Motor neuron (in vitro differentiated cells): Measurements from ENCODE around the gene SPAG4. TPM values are rescaled to one million over a fixed set of nuclear protein-coding genes. Genes with fewer than 3 reads are reported as not detected.
A peak's percentile ranks its signal among the peaks of the same experiment; 100 is the strongest.

Experiments used
- ATAC-seq, 8 experiments: fragments of 200-7000 bp; cut with Tn5 transposase; replicated peaks in 6 of 8; 2 replicates each; pipeline ENCODE4 v1.8.0; 2021; ENCODE audit warnings: mild to moderate bottlenecking in 8 of 8, moderate library complexity in 8 of 8
- H3K27ac ChIP-seq, 2 donors: fragments of 250-450 bp; sonication (Bioruptor Pico); 2 replicates each; pipeline ENCODE4 v1.9.0; 2021; ENCODE audit warnings: antibody characterized with exemption in 2 of 2, mild to moderate bottlenecking in 2 of 2, moderate library complexity in 1 of 2
- H3K4me1 ChIP-seq, 2 donors: fragments of 250-450 bp; sonication (Bioruptor Pico); replicated peaks in 1 of 2; 2 replicates each; pipeline ENCODE4 v1.6.1; 2021; ENCODE audit warnings: antibody characterized with exemption in 2 of 2, mild to moderate bottlenecking in 2 of 2, moderate library complexity in 1 of 2
- H3K4me3 ChIP-seq, 5 donors: fragments of 250-450 bp; sonication (Bioruptor Pico); 2 replicates each; pipeline ENCODE4 v1.9.0; 2021; ENCODE audit warnings: antibody characterized with exemption in 5 of 5, mild to moderate bottlenecking in 5 of 5, moderate library complexity in 4 of 5
- WGBS, 10 experiments: fragments of 450-650 bp; shearing (Covaris generic); methylation state at CpG; one replicate each; pipeline ENCODE4 v1.0.0; 2022; 5-methylcytosine and 5-hydroxymethylcytosine counted together
- in situ Hi-C, 9 experiments: fragments of 400-800 bp; cut with MboI; loops; one replicate each; pipeline ENCODE4 v1.15.0; 2021; ENCODE audit warnings: low sequenced_read_pairs in 9 of 9, low pct_unique_long_range_greater_than_20kb in 2 of 9; ENCODE audit not compliant: unreplicated experiment in 9 of 9
- total RNA-seq, 8 experiments: library from RNA; unstranded; fragments of 300-600 nt; gene quantifications; 2 replicates each; pipeline versions ENCODE4 v1.2.3 to v1.2.4, GENCODE V29; 2022

Gene SPAG4
- total RNA-seq, 8 experiments from 2014 or later: 0.36 to 10.5 (median 4.3) TPM

GRCh38 chr20:35619196-35620095 is 3.8 kb downstream of the SPAG4 start:
- WGBS, 10 experiments: 1 to 83% (median 25%) methylated on average over 2 to 17 of the region's 49 CpGs; no CpG with 5 or more reads in 1 of the 10 experiments
- peak; percentile 20 to 66 (median 54) for ATAC-seq
- H3K4me3 ChIP-seq: peak overlapping the region; percentile 34 to 59 (median 44)
- H3K27ac ChIP-seq: peak overlapping the region; percentile 41 to 54
- peaks cover 5 to 11% of the 10 kb centered on the region in 2 donors for H3K4me1 ChIP-seq
- in situ Hi-C loops: no loop called here

DNA sequence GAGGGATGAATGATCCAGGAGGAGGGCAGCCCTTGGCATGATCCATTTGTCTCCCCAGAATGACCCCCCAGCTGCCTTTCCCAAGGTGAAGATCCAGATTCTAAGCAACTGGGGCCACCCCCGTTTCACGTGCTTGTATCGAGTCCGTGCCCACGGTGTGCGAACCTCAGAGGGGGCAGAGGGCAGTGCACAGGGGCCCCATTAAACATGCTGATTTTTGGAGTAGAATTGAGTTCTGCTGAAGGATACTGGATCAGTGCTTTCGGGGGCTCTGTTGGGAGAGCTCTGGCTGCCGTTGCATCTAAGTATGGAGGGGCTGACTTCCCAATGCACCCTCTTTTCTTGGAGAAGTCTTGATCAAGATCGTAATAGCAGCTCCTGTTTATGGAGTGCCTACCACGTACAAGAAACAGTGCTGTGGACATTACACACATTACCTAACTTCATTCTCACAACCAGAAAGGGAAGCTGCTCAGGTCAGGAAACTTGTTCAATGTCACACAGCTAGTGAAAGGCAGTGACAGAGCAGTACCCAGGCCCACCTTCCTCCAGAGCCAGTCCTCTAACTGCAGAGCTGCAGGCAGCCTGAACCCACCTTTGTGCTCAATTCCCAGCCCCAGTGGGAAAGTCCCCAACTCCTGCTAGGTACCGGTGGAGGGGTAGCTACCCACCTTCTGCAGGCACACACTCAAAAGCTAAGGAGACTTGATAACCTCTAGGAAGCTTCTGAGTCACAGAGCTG is 5.4 kb downstream of the SPAG4 start:
- H3K27ac ChIP-seq: no peak overlapping the region
- no peak overlapping the region for H3K4me3 ChIP-seq
- H3K4me1 ChIP-seq: peaks cover 5 to 9% of the 10 kb centered on the region in 2 donors
- WGBS, 10 experiments: 75 to 100% (median 92%) methylated on average over 1 to 10 of the region's 11 CpGs; no CpG with 5 or more reads in 2 of the 10 experiments
- in situ Hi-C loops: no loop called here
- ATAC-seq: no peak

GRCh38 chr20:35621560-35621946 is 5.9 kb downstream of the SPAG4 start:
- in situ Hi-C loops: no loop called here
- Histone ChIP-seq H3K4me3 (no peak overlapping the region), H3K27ac (no peak overlapping the region), H3K4me1 (peaks cover 5 to 9% of the 10 kb centered on the region in 2 donors)
- WGBS, 10 experiments: 14 to 100% (median 90%) methylated on average over 1 to 2 of the region's 2 CpGs; no CpG with 5 or more reads in 1 of the 10 experiments
- ATAC-seq: no peak

GRCh38 chr20:35625584-35626385 is 10.2 kb downstream of the SPAG4 start:
- WGBS, 10 experiments: 91 to 100% (median 100%) methylated on average over 1 to 4 of the region's 6 CpGs; no CpG with 5 or more reads in 1 of the 10 experiments
- H3K27ac ChIP-seq: no peak overlapping the region
- in situ Hi-C loops: no loop called here
- H3K4me3 ChIP-seq: no peak overlapping the region
- H3K4me1 ChIP-seq: no peaks in the 10 kb centered on the region
- no peak for ATAC-seq

GRCh38 chr20:35626386-35627001 is 10.9 kb downstream of the SPAG4 start:
- WGBS, 10 experiments: 94 to 97% (median 95%) methylated on average over 4 to 11 of the region's 13 CpGs; no CpG with 5 or more reads in 7 of the 10 experiments
- no peak overlapping the region for H3K27ac ChIP-seq
- no peak overlapping the region for H3K4me3 ChIP-seq
- H3K4me1 ChIP-seq: no peaks in the 10 kb centered on the region
- ATAC-seq: no peak
- in situ Hi-C loops: no loop called here

GRCh38 chr20:35627121-35627520 is 11.5 kb downstream of the SPAG4 start:
- WGBS, 10 experiments: 80 to 100% (median 100%) methylated on average over 1 to 5 of the region's 8 CpGs; no CpG with 5 or more reads in 2 of the 10 experiments
- Histone ChIP-seq H3K4me3 (no peak overlapping the region), H3K27ac (no peak overlapping the region), H3K4me1 (no peaks in the 10 kb centered on the region)
- in situ Hi-C loops: no loop called here
- ATAC-seq: no peak

GRCh38 chr20:35629427-35630145 is 14.0 kb downstream of the SPAG4 start:
- in situ Hi-C loops: no loop called here
- no peak for ATAC-seq
- WGBS, 10 experiments: 86 to 100% (median 100%) methylated on average over 1 to 6 of the region's 12 CpGs

DNA sequence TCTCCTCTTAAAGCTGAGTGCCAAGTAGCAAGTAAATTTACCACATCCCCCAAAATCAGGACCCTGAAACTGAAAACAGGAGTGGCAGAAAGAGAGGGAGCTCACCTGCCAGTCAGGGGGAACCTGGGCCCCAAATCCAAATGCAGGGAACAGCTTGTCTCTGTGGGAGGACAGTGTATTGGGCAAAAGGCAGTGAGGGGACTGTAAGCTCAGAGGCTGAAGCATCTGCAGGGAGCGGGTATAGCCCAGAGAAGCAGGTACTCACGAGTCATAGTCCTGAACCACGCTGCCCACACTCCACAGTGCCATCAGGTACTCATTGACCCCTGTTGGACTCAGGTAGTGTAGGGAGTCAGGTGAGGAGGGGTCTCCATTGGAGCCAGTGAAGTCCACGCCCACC is 15.0 kb downstream of the SPAG4 start:
- no peaks in the 10 kb centered on the region for H3K4me1 ChIP-seq
- in situ Hi-C loops: no loop called here
- peak in 1 of 8 experiments; percentile 14 for ATAC-seq
- H3K27ac ChIP-seq: no peak overlapping the region
- WGBS, 10 experiments: 86 to 100% (median 100%) methylated on average over 1 to 3 of the region's 4 CpGs; no CpG with 5 or more reads in 5 of the 10 experiments
- no peak overlapping the region for H3K4me3 ChIP-seq

More at GRCh38 chr20:35629427-35630145, 14.0 kb downstream of the SPAG4 start:
- H3K4me1 ChIP-seq: no peaks in the 10 kb centered on the region
- no peak overlapping the region for H3K27ac ChIP-seq
- no peak overlapping the region for H3K4me3 ChIP-seq

DNA sequence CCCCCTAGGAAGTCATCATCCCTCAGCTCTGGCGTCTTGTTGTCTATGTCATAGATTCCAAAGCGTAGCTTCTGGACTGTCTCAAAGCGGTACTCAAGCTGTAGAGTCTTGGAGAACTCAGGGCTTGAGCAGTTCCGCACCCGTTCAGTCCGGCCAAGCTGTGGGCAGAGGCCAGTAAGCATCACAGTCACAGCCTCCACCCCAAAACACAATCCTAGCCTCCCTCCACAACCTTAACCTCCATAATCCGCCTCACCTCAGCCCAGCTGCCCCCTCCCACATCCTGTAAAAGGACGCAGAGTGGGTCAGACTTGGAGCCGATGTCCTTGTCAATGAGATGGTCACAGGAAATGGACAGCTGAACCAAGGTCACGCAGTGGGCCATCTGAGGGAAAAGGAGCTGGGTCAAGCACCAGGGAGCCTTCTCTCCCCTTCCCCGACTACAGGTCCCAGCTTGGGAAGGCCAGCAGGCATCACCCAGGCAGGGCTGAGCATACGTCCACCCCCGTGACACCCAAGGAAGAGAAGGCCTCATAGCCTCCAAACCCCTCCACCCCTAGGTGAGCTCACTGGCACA is 17.0 kb downstream of the SPAG4 start:
- H3K4me1 ChIP-seq: no peaks in the 10 kb centered on the region
- WGBS, 10 experiments: 87 to 100% (median 94%) methylated on average over 2 to 6 of the region's 13 CpGs; no CpG with 5 or more reads in 3 of the 10 experiments
- no peak overlapping the region for H3K4me3 ChIP-seq
- in situ Hi-C loops: no loop called here
- H3K27ac ChIP-seq: no peak overlapping the region
- no peak for ATAC-seq

DNA sequence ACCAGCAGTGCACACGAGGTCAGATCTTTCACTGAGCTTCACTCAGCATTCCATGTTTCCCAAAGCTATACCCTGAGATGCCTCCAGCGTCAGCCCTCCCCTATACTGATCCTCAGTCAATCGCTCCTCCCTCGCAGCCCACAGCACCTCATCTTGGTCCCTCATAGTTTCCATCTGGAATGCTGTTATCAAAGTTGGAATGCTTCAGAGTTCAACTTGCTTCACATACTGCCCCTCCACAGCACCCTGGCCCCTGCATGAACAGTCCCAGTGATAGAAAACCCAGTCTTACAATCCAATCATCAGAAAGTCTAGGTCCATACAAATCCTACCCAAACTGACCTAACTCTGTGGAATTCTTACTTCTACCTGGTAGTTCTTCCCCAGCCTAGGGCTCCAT is 20.0 kb downstream of the SPAG4 start:
- Histone ChIP-seq H3K27ac (no peak overlapping the region), H3K4me1 (no peaks in the 10 kb centered on the region), H3K4me3 (no peak overlapping the region)
- in situ Hi-C loops: no loop called here
- peak in 1 of 8 experiments; percentile 39 for ATAC-seq
- WGBS, 10 experiments: 64 to 100% (median 92%) methylated on average over 2 to 4 of the region's 4 CpGs; no CpG with 5 or more reads in 3 of the 10 experiments

DNA sequence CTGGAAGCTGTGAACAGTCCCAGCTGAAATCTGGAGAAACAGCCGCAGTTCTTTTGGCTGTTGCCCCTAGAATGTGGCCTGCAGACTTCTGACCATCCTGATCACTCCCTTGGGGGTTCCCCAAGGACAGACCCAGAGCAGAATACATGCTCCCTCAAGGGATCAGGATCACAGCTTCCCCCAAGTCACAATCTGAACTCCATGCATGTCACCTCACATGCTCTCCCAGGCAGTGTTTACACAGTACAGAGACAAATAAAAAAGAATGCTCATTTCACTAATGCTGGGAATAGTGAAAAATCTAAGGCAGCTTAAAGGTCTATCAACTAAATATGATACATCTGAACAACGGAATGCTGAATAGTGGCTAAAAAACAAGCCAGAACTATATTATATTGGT is 20.5 kb downstream of the SPAG4 start:
- in situ Hi-C loops: no loop called here
- peak in 1 of 8 experiments; percentile 36 for ATAC-seq

More for the DNA sequence above, 20.5 kb downstream of the SPAG4 start:
- H3K27ac ChIP-seq: no peak overlapping the region
- 25 to 100% (median 96%) methylated on average over 1 to 2 of the region's 2 CpGs; no CpG with 5 or more reads in 2 of the 10 experiments for WGBS, 10 experiments
- H3K4me3 ChIP-seq: no peak overlapping the region
- H3K4me1 ChIP-seq: no peaks in the 10 kb centered on the region
